H1 (cell line): ENCODE results near the gene SPRR1A. TPM values are rescaled to one million over a fixed set of nuclear protein-coding genes. Genes with fewer than 3 reads are reported as not detected.

ENCODE experiments used
- CTCF ChIA-PET: fragments of 300-600 bp; sonication (Branson Sonifier 250); formaldehyde crosslinking; loops from one replicate; lab custom pipeline; 2021; ENCODE audit not compliant: partially characterized antibody; lab: Charles Lee
- POLR2A ChIA-PET: fragments of 300-600 bp; sonication (Branson Sonifier 250); formaldehyde crosslinking; loops from one replicate; lab custom pipeline; 2021; ENCODE audit warnings: inconsistent platforms; ENCODE audit not compliant: partially characterized antibody; lab: Charles Lee
- DNase-seq, 2 experiments: peaks; one replicate each; pipeline versions ENCODE4 v3.0.0 to v3.0.0-alpha.2; 2010 to 2022; ENCODE audit warnings: low spot score in 2 of 2, low read depth in 1 of 2, mixed read lengths in 1 of 2
- FAIRE-seq: peaks from 2 replicates; lab custom pipeline; 2011; peaks lifted over from hg19 to GRCh38; lab: Jason Lieb, UNC
- H2AFZ ChIP-seq: 2 replicates; pipeline ENCODE4 v1.8.1; 2012; ENCODE audit warnings: low read length, inconsistent platforms
- H2AK5ac ChIP-seq: 2 replicates; pipeline ENCODE4 v1.6.1; 2013; ENCODE audit warnings: low read depth, low read length
- H2BK120ac ChIP-seq: replicated peaks from 2 replicates; pipeline ENCODE3; 2013; ENCODE audit warnings: low read depth, low read length, inconsistent platforms
- H2BK12ac ChIP-seq: 2 replicates; pipeline ENCODE4 v1.6.1; 2013; ENCODE audit warnings: low read depth, low read length
- H2BK15ac ChIP-seq: 2 replicates; pipeline ENCODE4 v1.6.1; 2013; ENCODE audit warnings: low read length
- H2BK20ac ChIP-seq: 2 replicates; pipeline ENCODE4 v1.6.1; 2013; ENCODE audit warnings: low read length
- H2BK5ac ChIP-seq: 2 replicates; pipeline ENCODE4 v1.6.1; 2013; ENCODE audit warnings: low read depth, low read length
- H3K14ac ChIP-seq: 2 replicates; pipeline ENCODE4 v1.6.1; 2013; ENCODE audit warnings: inconsistent platforms; ENCODE audit not compliant: insufficient read length
- H3K18ac ChIP-seq: 2 replicates; pipeline ENCODE4 v1.6.1; 2013; ENCODE audit warnings: low read length; ENCODE audit errors: extremely low read depth
- H3K23ac ChIP-seq: 2 replicates; pipeline ENCODE4 v1.6.1; 2013; ENCODE audit warnings: inconsistent platforms; ENCODE audit not compliant: insufficient read length
- H3K23me2 ChIP-seq: 2 replicates; pipeline ENCODE4 v1.6.1; 2013; ENCODE audit warnings: low read depth, low read length
- H3K27ac ChIP-seq: 2 replicates; pipeline ENCODE4 v1.6.1; 2011; ENCODE audit warnings: low read depth, low read length, inconsistent platforms
- H3K27me3 ChIP-seq, 4 experiments: replicated peaks in 1 of 4; 1 replicate in 1 of 4; 2 replicates in 3 of 4; pipeline versions ENCODE4 v1.6.1 to v1.8.1; 2011 to 2013; ENCODE audit warnings: low read length in 3 of 4, mild to moderate bottlenecking in 3 of 4, inconsistent platforms in 2 of 4, mixed read lengths in 2 of 4, moderate library complexity in 1 of 4; ENCODE audit not compliant: control insufficient read depth in 3 of 4, insufficient read depth in 3 of 4; ENCODE audit errors: extremely low read depth in 1 of 4
- H3K36me3 ChIP-seq, 4 experiments: 2 replicates each; pipeline versions ENCODE4 v1.6.1 to v1.8.1; 2011 to 2013; ENCODE audit warnings: mild to moderate bottlenecking in 4 of 4, low read length in 3 of 4, moderate library complexity in 2 of 4, control low read depth in 1 of 4, inconsistent platforms in 1 of 4; ENCODE audit not compliant: insufficient read depth in 4 of 4, control insufficient read depth in 2 of 4
- H3K4ac ChIP-seq: replicated peaks from 2 replicates; pipeline ENCODE3; 2013; ENCODE audit warnings: low read length, low read depth, mixed read lengths, inconsistent platforms; ENCODE audit not compliant: insufficient read length
- H3K4me1 ChIP-seq, 4 experiments: replicated peaks in 1 of 4; 1 replicate in 1 of 4; 2 replicates in 3 of 4; pipeline versions ENCODE4 v1.6.1 to v1.8.1; 2011 to 2013; ENCODE audit warnings: low read length in 3 of 4, inconsistent platforms in 2 of 4, mixed read lengths in 1 of 4; ENCODE audit not compliant: insufficient read depth in 4 of 4, control insufficient read depth in 3 of 4
- H3K4me2 ChIP-seq, 2 experiments: 2 replicates each; pipeline versions ENCODE4 v1.6.1 to v1.8.1; 2011 to 2013; ENCODE audit warnings: low read depth in 2 of 2, low read length in 2 of 2, control low read depth in 1 of 2, inconsistent platforms in 1 of 2, mild to moderate bottlenecking in 1 of 2; ENCODE audit not compliant: insufficient read depth in 1 of 2
- H3K4me3 ChIP-seq, 4 experiments: fragments of 200-600, 300-600 bp in 1 of 4; sonication (generic), shearing (Covaris generic), sonication (Bioruptor Twin) in 1 of 4; 2 replicates each; pipeline versions ENCODE4 v1.5.1 to v1.8.1; 2011 to 2016; ENCODE audit warnings: low read length in 4 of 4, low read depth in 3 of 4, control low read depth in 2 of 4, inconsistent platforms in 2 of 4, mild to moderate bottlenecking in 2 of 4, mixed read lengths in 1 of 4, moderate library complexity in 1 of 4; ENCODE audit not compliant: insufficient read depth in 2 of 4; ENCODE audit errors: extremely low read depth in 1 of 4
- H3K56ac ChIP-seq: replicated peaks from 2 replicates; pipeline ENCODE3; 2013; ENCODE audit warnings: low read depth, mild to moderate bottlenecking, mixed read lengths, low read length, inconsistent platforms; ENCODE audit not compliant: insufficient read length
- H3K79me1 ChIP-seq: 2 replicates; pipeline ENCODE4 v1.6.1; 2013; ENCODE audit warnings: low read depth, low read length, control low read depth
- H3K79me2 ChIP-seq, 2 experiments: 2 replicates each; pipeline versions ENCODE4 v1.6.1 to v1.8.1; 2012 to 2013; ENCODE audit warnings: low read length in 2 of 2, mild to moderate bottlenecking in 2 of 2, inconsistent platforms in 1 of 2; ENCODE audit not compliant: insufficient read depth in 2 of 2, control insufficient read depth in 1 of 2
- H3K9ac ChIP-seq, 4 experiments: replicated peaks in 1 of 4; 1 replicate in 1 of 4; 2 replicates in 3 of 4; pipeline versions ENCODE4 v1.6.1 to v1.8.1; 2011 to 2013; ENCODE audit warnings: low read depth in 3 of 4, low read length in 3 of 4, control low read depth in 2 of 4, mild to moderate bottlenecking in 2 of 4, moderate library complexity in 2 of 4, inconsistent platforms in 1 of 4; ENCODE audit errors: extremely low read depth in 1 of 4
- H3K9me3 ChIP-seq, 2 experiments: 2 replicates each; pipeline versions ENCODE4 v1.6.1 to v1.8.1; 2012 to 2013; ENCODE audit warnings: mild to moderate bottlenecking in 2 of 2, moderate library complexity in 2 of 2, control low read depth in 1 of 2, inconsistent platforms in 1 of 2, low read depth in 1 of 2, low read length in 1 of 2, mixed read lengths in 1 of 2; ENCODE audit not compliant: insufficient read depth in 2 of 2
- H4K20me1 ChIP-seq, 2 experiments: replicated peaks in 1 of 2; 2 replicates each; pipeline versions ENCODE3 to v1.8.1; 2011 to 2013; ENCODE audit warnings: inconsistent platforms in 2 of 2, low read length in 2 of 2, mild to moderate bottlenecking in 1 of 2; ENCODE audit not compliant: insufficient read depth in 2 of 2, control insufficient read depth in 1 of 2
- H4K5ac ChIP-seq: 2 replicates; pipeline ENCODE4 v1.6.1; 2013; ENCODE audit warnings: low read length, low read depth, mixed read lengths, inconsistent platforms; ENCODE audit not compliant: insufficient read length
- H4K8ac ChIP-seq: 2 replicates; pipeline ENCODE4 v1.8.0; 2013; ENCODE audit warnings: mild to moderate bottlenecking, moderate library complexity, low read length, inconsistent platforms; ENCODE audit not compliant: insufficient read depth; ENCODE audit errors: extremely low read depth
- H4K91ac ChIP-seq: replicated peaks from 2 replicates; pipeline ENCODE3; 2013; ENCODE audit warnings: low read length, mixed read lengths, inconsistent platforms; ENCODE audit not compliant: insufficient read length
- ASH2L ChIP-seq: fragments of 200-600, 300-600 bp; sonication (generic); IDR thresholded peaks from one replicate; pipeline ENCODE4 v1.7.1; 2017; ENCODE audit warnings: low read length
- BRCA1 ChIP-seq: IDR thresholded peaks from 2 replicates; pipeline ENCODE4 v1.6.1; 2012; ENCODE audit warnings: low read depth, low read length, improper control_type of control experiment
- CHD1 ChIP-seq: IDR thresholded peaks from 2 replicates; pipeline ENCODE4 v1.6.1; 2012; ENCODE audit warnings: low read depth, low read length, improper control_type of control experiment
- GTF2F1 ChIP-seq: IDR thresholded peaks from 2 replicates; pipeline ENCODE4 v1.6.1; 2012; ENCODE audit warnings: low read depth, low read length, improper control_type of control experiment, borderline replicate concordance
- RBBP5 ChIP-seq: IDR thresholded peaks from 2 replicates; pipeline ENCODE4 v1.7.1; 2012; ENCODE audit warnings: low read depth, mild to moderate bottlenecking, inconsistent platforms, low read length, moderate library complexity, borderline replicate concordance
- RFX5 ChIP-seq: IDR thresholded peaks from 2 replicates; pipeline ENCODE4 v1.6.1; 2011; ENCODE audit warnings: low read depth, low read length, improper control_type of control experiment, borderline replicate concordance
- SIN3A ChIP-seq, 2 experiments: IDR thresholded peaks in 1 of 2; conservative IDR thresholded peaks in 1 of 2; 2 replicates each; pipeline ENCODE4 v1.6.1; 2011 to 2012; ENCODE audit warnings: low read length in 2 of 2, improper control_type of control experiment in 1 of 2, low read depth in 1 of 2, mild to moderate bottlenecking in 1 of 2
- TBP ChIP-seq: IDR thresholded peaks from 2 replicates; pipeline ENCODE4 v1.6.1; 2011; ENCODE audit warnings: low read depth, low read length, improper control_type of control experiment
- polyA plus RNA-seq, 7 experiments: library from polyadenylated mRNA; depleted of rRNA in 3 of 7; stranded (reverse) in 5 of 7; unstranded in 2 of 7; fragments of >200 nt in 5 of 7; fragments of 200-250 nt in 2 of 7; gene quantifications; 1 replicate in 5 of 7; 2 replicates in 1 of 7; 4 replicates in 1 of 7; pipeline versions ENCODE4 v1.2.1 to v1.2.3, GENCODE V29; 2011 to 2013; ENCODE audit warnings: missing spikeins in 2 of 7, mixed read lengths in 2 of 7
- total RNA-seq: library from RNA; stranded (reverse); fragmentation: NEBNext Ultra II Directional; extraction: Animal tissue kit (Norgen Biotek cat#: 25700); gene quantifications from 2 replicates; pipeline ENCODE4 v1.2.1, GENCODE V29; 2021

The SPRR1A gene
- total and polyA plus RNA-seq, 2 of the 8 experiments (the other 6 are each of a cell fraction or from before 2014, with no cell fraction given): not detected

- Histone ChIP-seq H3K79me2 (no peaks in the 10 kb centered on the region), H3K9me3 (no peaks in the 10 kb centered on the region), H3K27ac (no peak overlapping the region), H2BK120ac (no peak overlapping the region), H3K79me1 (no peaks in the 10 kb centered on the region), H3K9ac (no peak overlapping the region), H2AK5ac (no peak overlapping the region), H3K36me3 (no peaks in the 10 kb centered on the region), H2BK15ac (no peak overlapping the region), H3K14ac (no peak overlapping the region), H2BK20ac (no peak overlapping the region), H3K4ac (no peak overlapping the region), H3K23me2 (no peaks in the 10 kb centered on the region; the same call in 1 of the 2 replicates), H3K4me2 (no peak overlapping the region), H3K18ac (no peak overlapping the region), H3K27me3 (no peaks in the 10 kb centered on the region), H3K23ac (no peak overlapping the region), H3K4me3 (no peak overlapping the region), H3K4me1 (no peaks in the 10 kb centered on the region), H2BK5ac (no peak overlapping the region), H2BK12ac (no peak overlapping the region), H4K20me1 (no peaks in the 10 kb centered on the region), H4K91ac (no peak overlapping the region), H4K8ac (no peak overlapping the region), H2AFZ (no peak overlapping the region), H3K56ac (no peak overlapping the region), H4K5ac (no peak overlapping the region)
- CTCF ChIA-PET: interaction anchor here (1.2 kb wide), 1 partner anchor 9 kb away, joined by 3 read pairs; no protein-coding TSS in a partner anchor
- DNase-seq: no peak
- POLR2A ChIA-PET: no interaction called here
- no peak for FAIRE-seq
- no peak for TF ChIP-seq BRCA1
- no peak for TF ChIP-seq RFX5
- TF ChIP-seq GTF2F1: no peak
- no peak for TF ChIP-seq ASH2L
- no peak for TF ChIP-seq RBBP5
- no peak for TF ChIP-seq CHD1
- no peak for TF ChIP-seq TBP
- TF ChIP-seq SIN3A (conservative IDR thresholded peaks at IDR 0.05 in 1 of 2, IDR thresholded peaks at IDR 0.05 in 1 of 2; ENCODE audit: low read depth in 1 of 2, low read length in 2 of 2): no peak
Measured at GRCh38 chr1:152983234-152983633, 647 bp upstream of the SPRR1A start.
